Measurements from ENCODE around the gene LRP2. TPM values are rescaled to one million over a fixed set of nuclear protein-coding genes. Genes with fewer than 3 reads are reported as not detected.
"Not testable (repeated sequence)": the region's sequence is repeated elsewhere in the genome, so short reads cannot be mapped to it uniquely, and the experiment has no call there.

The LRP2 gene
- total and polyA plus RNA-seq, 2 experiments from 2014 or later, result 8.1 to 38.3 TPM

GRCh38 chr2:169137924-169138323 is 224.4 kb downstream of the LRP2 start:
- Histone ChIP-seq H3K9me2 (replicated peaks; ENCODE audit: insufficient read depth) (no peaks in the 10 kb centered on the region), H3K27me3 (no peaks in the 10 kb centered on the region), H3K4me1 (ENCODE audit: insufficient read depth) (no peaks in the 10 kb centered on the region), H4K20me1 (ENCODE audit: insufficient read depth, poor library complexity, severe bottlenecking) (no peaks in the 10 kb centered on the region), H3K79me2 (no peaks in the 10 kb centered on the region), H3K4me2 (no peak overlapping the region), H3K27ac (no peak overlapping the region), H3K9me3 (ENCODE audit: low read depth) (no peaks in the 10 kb centered on the region), H2AFZ (no peak overlapping the region), H3K4me3 (no peak overlapping the region), H3K36me3 (replicated peaks; ENCODE audit: insufficient read depth, low read depth) (no peaks in the 10 kb centered on the region)
- DNase-seq (ENCODE audit: low spot score), result no peak
- WGBS (ENCODE audit: low lambda C conversion rate, missing lambda C conversion rate), result 84% methylated on average over 2 of the region's 2 CpGs
- TF ChIP-seq EZH2phosphoT487 (IDR thresholded peaks at IDR 0.05; ENCODE audit: low read depth, severe bottlenecking, unreplicated experiment) (no peak), EZH2 (IDR thresholded peaks at IDR 0.05; ENCODE audit: borderline replicate concordance) (no peak), CTCF (IDR thresholded peaks at IDR 0.05; ENCODE audit: poor library complexity) (no peak)

GRCh38 chr2:169136885-169137534 is 225.3 kb downstream of the LRP2 start:
- H2AFZ ChIP-seq, result no peak overlapping the region
- 85% methylated on average over 3 of the region's 3 CpGs for WGBS (ENCODE audit: low lambda C conversion rate, missing lambda C conversion rate)
- no peak overlapping the region for H3K4me2 ChIP-seq

GRCh38 chr2:169136428-169136827 is 225.9 kb downstream of the LRP2 start:
- not testable (repeated sequence) for H3K4me1 ChIP-seq (ENCODE audit: insufficient read depth); H3K36me3 ChIP-seq (replicated peaks; ENCODE audit: insufficient read depth, low read depth); H3K9me2 ChIP-seq (replicated peaks; ENCODE audit: insufficient read depth); H3K4me3 ChIP-seq; H2AFZ ChIP-seq; H3K79me2 ChIP-seq; H3K9me3 ChIP-seq (ENCODE audit: low read depth); H4K20me1 ChIP-seq (ENCODE audit: insufficient read depth, poor library complexity, severe bottlenecking); H3K4me2 ChIP-seq; DNase-seq (ENCODE audit: low spot score); H3K27ac ChIP-seq; H3K27me3 ChIP-seq
- 91% methylated on average over 5 of the region's 5 CpGs for WGBS (ENCODE audit: low lambda C conversion rate, missing lambda C conversion rate)

More at GRCh38 chr2:169136885-169137534, 225.3 kb downstream of the LRP2 start:
- DNase-seq (ENCODE audit: low spot score), result no peak
- Histone ChIP-seq H3K79me2 (no peaks in the 10 kb centered on the region), H3K4me3 (no peak overlapping the region), H3K4me1 (ENCODE audit: insufficient read depth) (no peaks in the 10 kb centered on the region), H4K20me1 (ENCODE audit: insufficient read depth, poor library complexity, severe bottlenecking) (no peaks in the 10 kb centered on the region), H3K9me3 (ENCODE audit: low read depth) (no peaks in the 10 kb centered on the region), H3K9me2 (replicated peaks; ENCODE audit: insufficient read depth) (no peaks in the 10 kb centered on the region), H3K27ac (no peak overlapping the region), H3K36me3 (replicated peaks; ENCODE audit: insufficient read depth, low read depth) (no peaks in the 10 kb centered on the region), H3K27me3 (no peaks in the 10 kb centered on the region)
- no peak for TF ChIP-seq EZH2 (IDR thresholded peaks at IDR 0.05; ENCODE audit: borderline replicate concordance)
- TF ChIP-seq EZH2phosphoT487 (IDR thresholded peaks at IDR 0.05; ENCODE audit: low read depth, severe bottlenecking, unreplicated experiment), result no peak
- TF ChIP-seq CTCF (IDR thresholded peaks at IDR 0.05; ENCODE audit: poor library complexity), result no peak

GRCh38 chr2:169134272-169134671 is 228.1 kb downstream of the LRP2 start:
- not testable (repeated sequence) for H3K27me3 ChIP-seq; H2AFZ ChIP-seq; H3K9me3 ChIP-seq (ENCODE audit: low read depth); H3K9me2 ChIP-seq (replicated peaks; ENCODE audit: insufficient read depth); H3K36me3 ChIP-seq (replicated peaks; ENCODE audit: insufficient read depth, low read depth); DNase-seq (ENCODE audit: low spot score); H4K20me1 ChIP-seq (ENCODE audit: insufficient read depth, poor library complexity, severe bottlenecking); H3K4me2 ChIP-seq; H3K4me3 ChIP-seq; H3K79me2 ChIP-seq; H3K27ac ChIP-seq; H3K4me1 ChIP-seq (ENCODE audit: insufficient read depth)
- 96% methylated on average over 6 of the region's 6 CpGs for WGBS (ENCODE audit: low lambda C conversion rate, missing lambda C conversion rate)

Measured in hepatocyte (in vitro differentiated cells).